HAP-1 (cell line): ENCODE data around the gene LTBP2.

Experiments used
- DNase-seq, 2 experiments: peaks; one replicate each; pipeline ENCODE4 v3.0.0-alpha.2; 2016 to 2020; ENCODE audit warnings: low spot score in 2 of 2
- H3K27me3 ChIP-seq: fragments of 250-450 bp; sonication (Bioruptor Pico); 2 replicates; pipeline ENCODE4 v1.5.1; 2020; ENCODE audit warnings: low read depth, mild to moderate bottlenecking, moderate library complexity
- H3K36me3 ChIP-seq: fragments of 250-450 bp; sonication (Bioruptor Pico); replicated peaks from 2 replicates; pipeline ENCODE4 v1.5.1; 2020; ENCODE audit warnings: mild to moderate bottlenecking
- H3K4me1 ChIP-seq: fragments of 250-450 bp; sonication (Bioruptor Pico); 2 replicates; pipeline ENCODE4 v1.5.1; 2020; ENCODE audit warnings: mild to moderate bottlenecking
- H3K4me3 ChIP-seq: fragments of 250-450 bp; sonication (Bioruptor Pico); 2 replicates; pipeline ENCODE4 v1.5.1; 2020; ENCODE audit warnings: mild to moderate bottlenecking, moderate library complexity
- H3K9me3 ChIP-seq: fragments of 250-450 bp; sonication (Bioruptor Pico); 2 replicates; pipeline ENCODE4 v1.5.1; 2020; ENCODE audit warnings: mild to moderate bottlenecking, moderate library complexity
- in situ Hi-C: fragments of 300-500 bp; cut with MboI; formaldehyde crosslinking; loops from 3 replicates; pipeline ENCODE4 v1.14.3; 2020; ENCODE audit warnings: low sequenced_read_pairs, inconsistent platforms, mixed read lengths

Gene LTBP2

DNA sequence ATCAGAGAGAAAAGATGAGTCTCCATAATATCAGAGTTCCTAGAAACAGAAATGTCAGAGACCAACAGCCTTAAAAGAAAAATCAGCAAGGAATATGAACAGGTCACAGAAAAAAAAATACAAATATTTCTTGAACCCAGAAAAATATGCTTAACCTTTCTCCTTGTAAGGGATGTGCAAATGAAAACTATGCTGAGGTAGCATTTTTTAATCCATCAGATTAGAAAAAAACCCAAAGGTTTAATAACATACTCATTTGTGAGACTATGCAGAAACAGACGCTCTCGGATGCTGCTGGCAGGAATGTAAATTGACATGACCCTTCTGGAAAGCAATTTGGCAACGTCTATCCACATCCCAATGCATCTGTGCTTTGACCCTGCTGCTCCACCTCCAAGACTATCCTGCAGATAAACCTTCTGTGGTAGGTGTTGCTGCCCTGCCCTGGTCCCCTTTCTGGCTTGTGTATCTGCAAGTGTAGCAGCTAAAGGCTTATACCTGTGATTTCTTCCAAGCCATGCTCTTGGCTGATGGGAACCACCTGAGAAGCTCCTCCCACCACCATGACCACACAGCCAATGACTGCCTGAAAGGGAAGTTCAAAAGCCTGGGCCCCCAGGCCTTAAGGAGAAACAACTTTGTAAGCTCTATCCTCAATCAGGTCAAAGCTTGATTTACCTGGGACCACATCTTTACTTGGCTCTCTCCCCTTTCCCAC, 49.4 kb downstream of the LTBP2 start:
- no peaks in the 10 kb centered on the region; the same call in 1 of the 2 replicates for H3K4me1 ChIP-seq
- in situ Hi-C loops, result no loop called here
- peaks cover 8% of the 10 kb centered on the region; the same call in 1 of the 2 replicates for H3K27me3 ChIP-seq
- H3K9me3 ChIP-seq, result no peaks in the 10 kb centered on the region
- no peaks in the 10 kb centered on the region for H3K36me3 ChIP-seq
- H3K4me3 ChIP-seq, result no peak overlapping the region
- DNase-seq, result no peak

GRCh38 chr14:74558655-74559054, 53.4 kb downstream of the LTBP2 start:
- Histone ChIP-seq H3K27me3 (peaks cover 8% of the 10 kb centered on the region; the same call in 1 of the 2 replicates), H3K36me3 (no peaks in the 10 kb centered on the region), H3K4me1 (no peaks in the 10 kb centered on the region; the same call in 1 of the 2 replicates), H3K9me3 (no peaks in the 10 kb centered on the region), H3K4me3 (no peak overlapping the region)
- no peak for DNase-seq
- in situ Hi-C loops, result no loop called here

DNA sequence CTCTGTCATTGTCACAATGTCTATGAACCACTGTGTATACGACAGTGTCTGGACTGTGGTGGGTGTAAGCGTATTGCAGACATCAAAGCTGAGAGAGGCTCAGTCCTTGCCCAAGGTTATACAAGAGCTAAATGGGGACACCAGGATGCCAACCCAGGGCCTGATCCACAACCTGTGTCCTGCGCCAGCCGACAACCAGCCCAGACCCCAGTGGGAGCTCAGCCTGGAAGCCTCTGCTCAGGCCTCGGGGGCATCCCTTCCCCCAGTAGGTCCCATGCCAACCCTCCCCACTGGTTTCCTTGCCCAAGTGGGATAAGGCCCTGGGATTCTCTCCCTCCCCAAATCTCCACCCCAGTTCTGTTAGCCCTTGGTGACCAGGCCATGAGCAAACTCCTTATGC, 54.3 kb downstream of the LTBP2 start:
- no peak for DNase-seq
- Histone ChIP-seq H3K4me3 (no peak overlapping the region), H3K4me1 (no peaks in the 10 kb centered on the region), H3K9me3 (no peaks in the 10 kb centered on the region), H3K36me3 (no peaks in the 10 kb centered on the region), H3K27me3 (peaks cover 8% of the 10 kb centered on the region; the same call in 1 of the 2 replicates)
- in situ Hi-C loops, result no loop called here

DNA sequence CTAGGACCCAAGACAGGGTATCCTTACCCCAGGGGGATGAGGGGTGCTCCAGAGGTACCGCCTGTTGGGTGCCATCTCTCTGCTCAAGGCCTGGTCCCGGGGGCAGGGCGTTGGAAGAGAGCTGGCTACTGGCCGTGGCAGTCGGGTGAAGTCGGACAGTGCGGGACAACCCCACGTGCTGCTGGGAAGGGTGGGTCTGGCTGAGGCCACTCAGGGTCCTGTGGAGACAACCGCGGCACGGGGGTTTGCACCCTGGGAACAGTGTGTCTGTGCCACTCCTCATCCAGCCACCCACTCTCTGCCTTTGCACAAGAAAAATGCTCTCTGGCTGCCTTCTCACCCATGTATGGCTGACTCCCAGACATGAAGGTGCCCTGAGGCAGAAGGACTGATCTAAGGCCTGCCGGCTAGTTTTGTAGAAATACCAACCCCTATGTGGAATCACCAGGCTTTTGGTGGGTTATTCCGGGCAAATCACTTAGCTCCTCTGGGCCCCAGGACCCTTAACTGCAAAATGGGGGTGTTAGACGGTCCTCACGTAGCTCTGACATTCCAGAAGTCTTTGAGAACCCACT, 56.5 kb downstream of the LTBP2 start:
- in situ Hi-C loops, result no loop called here
- no peaks in the 10 kb centered on the region for H3K4me1 ChIP-seq
- H3K36me3 ChIP-seq, result no peaks in the 10 kb centered on the region
- no peak for DNase-seq
- H3K27me3 ChIP-seq, result no peaks in the 10 kb centered on the region
- no peak overlapping the region for H3K4me3 ChIP-seq
- H3K9me3 ChIP-seq, result no peaks in the 10 kb centered on the region

- no peaks in the 10 kb centered on the region for H3K4me1 ChIP-seq
- DNase-seq, result no peak
- in situ Hi-C loops, result no loop called here
Measured at GRCh38 chr14:74554742-74555362, 57.2 kb downstream of the LTBP2 start.

DNA sequence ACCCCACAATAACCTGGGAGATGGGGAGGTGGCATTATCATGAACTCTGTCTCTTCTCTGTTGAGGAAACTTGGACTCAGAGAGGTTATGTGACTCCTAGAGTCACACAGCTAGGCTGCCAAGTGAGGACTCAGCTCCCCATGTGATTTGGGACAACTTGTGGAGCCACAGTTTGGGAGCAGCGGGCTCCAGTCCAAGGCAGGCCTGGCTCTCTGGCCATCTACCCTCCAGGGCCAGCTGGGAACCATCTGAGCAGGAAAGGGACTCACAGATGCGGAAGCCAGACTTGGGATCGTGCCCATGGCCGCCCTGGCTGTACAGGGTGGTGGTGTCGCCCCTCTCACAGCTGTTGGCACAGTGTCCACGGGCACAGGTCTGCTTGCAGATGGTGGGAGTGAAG, 59.4 kb downstream of the LTBP2 start:
- no peaks in the 10 kb centered on the region for H3K4me1 ChIP-seq
- no peaks in the 10 kb centered on the region for H3K27me3 ChIP-seq
- no peaks in the 10 kb centered on the region for H3K36me3 ChIP-seq
- in situ Hi-C loops, result no loop called here
- H3K4me3 ChIP-seq, result no peak overlapping the region
- no peak for DNase-seq
- H3K9me3 ChIP-seq, result no peaks in the 10 kb centered on the region

More at GRCh38 chr14:74554742-74555362, 57.2 kb downstream of the LTBP2 start:
- H3K27me3 ChIP-seq, result no peaks in the 10 kb centered on the region
- no peak overlapping the region for H3K4me3 ChIP-seq
- no peaks in the 10 kb centered on the region for H3K36me3 ChIP-seq
- H3K9me3 ChIP-seq, result no peaks in the 10 kb centered on the region

DNA sequence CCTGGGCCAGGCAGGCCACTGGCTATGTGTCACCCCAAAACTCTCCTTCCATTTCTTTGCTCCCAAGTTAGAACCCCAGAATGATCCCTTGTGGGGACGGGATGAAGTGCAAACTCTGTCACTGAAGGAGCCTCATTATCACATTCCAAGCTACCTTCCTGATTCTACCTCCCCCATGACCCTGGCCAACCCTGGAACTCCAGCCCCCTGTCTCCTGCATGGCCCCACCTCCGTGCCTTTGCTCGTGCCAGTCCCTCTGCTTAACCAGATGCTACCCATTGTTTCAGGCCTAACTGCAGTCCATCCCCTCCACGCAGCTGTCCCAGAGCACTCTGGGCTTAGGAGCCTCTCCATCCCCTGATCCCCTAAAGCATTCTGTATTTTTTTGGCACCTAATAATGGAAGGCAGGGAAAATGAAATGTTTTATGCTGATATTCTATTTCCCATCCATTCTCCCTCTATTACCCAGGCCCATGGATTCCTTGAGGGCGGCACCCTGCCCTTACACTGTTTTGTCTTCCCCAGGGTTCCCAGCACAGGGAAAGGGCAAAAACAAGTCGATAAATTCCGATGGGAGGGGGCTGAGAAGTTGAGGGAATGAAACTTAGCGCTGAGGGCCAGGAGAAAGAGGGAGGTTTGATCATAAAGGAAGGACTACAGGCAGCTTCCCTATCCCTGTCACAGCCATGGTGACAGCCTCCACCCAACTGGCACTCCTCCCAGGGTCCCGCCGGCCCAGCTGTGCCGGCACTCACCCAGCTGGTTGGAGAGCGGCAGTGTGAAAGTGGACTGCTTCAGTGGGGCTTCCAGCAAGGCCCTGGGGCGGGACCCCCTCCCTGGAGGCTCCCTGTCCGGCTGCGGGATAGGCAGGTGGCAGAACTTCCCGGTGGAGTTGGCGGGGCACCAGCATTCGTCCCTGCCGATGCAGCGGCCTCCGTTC, 60.3 kb downstream of the LTBP2 start:
- Histone ChIP-seq H3K4me3 (no peak overlapping the region), H3K27me3 (no peaks in the 10 kb centered on the region), H3K9me3 (no peaks in the 10 kb centered on the region), H3K36me3 (no peaks in the 10 kb centered on the region), H3K4me1 (no peaks in the 10 kb centered on the region)
- in situ Hi-C loops, result no loop called here
- DNase-seq, result no peak

GRCh38 chr14:74551001-74551400, 61.0 kb downstream of the LTBP2 start:
- Histone ChIP-seq H3K4me1 (no peaks in the 10 kb centered on the region), H3K27me3 (no peaks in the 10 kb centered on the region), H3K9me3 (no peaks in the 10 kb centered on the region), H3K4me3 (no peak overlapping the region), H3K36me3 (no peaks in the 10 kb centered on the region)
- DNase-seq, result no peak
- in situ Hi-C loops, result no loop called here

DNA sequence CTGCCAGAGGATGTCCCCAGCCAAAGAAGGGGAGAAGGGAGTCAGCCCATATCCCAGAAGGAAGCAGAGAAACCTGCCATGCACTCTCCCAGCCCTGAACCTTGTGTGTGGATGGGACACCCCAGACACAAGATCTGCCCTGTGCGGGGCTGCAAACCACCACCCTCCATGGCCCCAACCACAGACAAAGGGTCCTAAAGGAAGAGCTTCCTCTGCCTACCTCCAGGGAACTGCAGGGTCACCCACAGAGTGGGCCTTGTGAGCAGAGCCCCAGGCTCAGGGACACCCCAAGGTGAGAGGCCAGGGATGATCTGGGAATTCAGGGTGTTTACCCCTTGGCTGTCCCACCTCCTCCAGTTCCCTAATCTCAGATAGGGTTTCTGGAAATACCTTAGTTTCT, 62.0 kb downstream of the LTBP2 start:
- no peak overlapping the region for H3K4me3 ChIP-seq
- H3K27me3 ChIP-seq, result no peaks in the 10 kb centered on the region
- H3K4me1 ChIP-seq, result no peaks in the 10 kb centered on the region
- no peaks in the 10 kb centered on the region for H3K36me3 ChIP-seq
- in situ Hi-C loops, result no loop called here
- DNase-seq, result no peak
- H3K9me3 ChIP-seq, result no peaks in the 10 kb centered on the region

- Histone ChIP-seq H3K4me3 (no peak overlapping the region), H3K27me3 (no peaks in the 10 kb centered on the region; the same call in 1 of the 2 replicates), H3K36me3 (no peaks in the 10 kb centered on the region), H3K9me3 (no peaks in the 10 kb centered on the region), H3K4me1 (no peaks in the 10 kb centered on the region)
- no peak for DNase-seq
- in situ Hi-C loops, result no loop called here
Measured at GRCh38 chr14:74549588-74549987, 62.4 kb downstream of the LTBP2 start.

GRCh38 chr14:74548881-74549280, 63.2 kb downstream of the LTBP2 start:
- DNase-seq, result no peak
- Histone ChIP-seq H3K27me3 (peaks cover 6% of the 10 kb centered on the region), H3K4me1 (no peaks in the 10 kb centered on the region), H3K4me3 (no peak overlapping the region), H3K9me3 (no peaks in the 10 kb centered on the region), H3K36me3 (no peaks in the 10 kb centered on the region)
- in situ Hi-C loops, result no loop called here

- Histone ChIP-seq H3K4me1 (no peaks in the 10 kb centered on the region), H3K4me3 (no peak overlapping the region), H3K36me3 (no peaks in the 10 kb centered on the region), H3K9me3 (no peaks in the 10 kb centered on the region), H3K27me3 (peaks cover 10% of the 10 kb centered on the region)
- in situ Hi-C loops, result no loop called here
- no peak for DNase-seq
Measured at GRCh38 chr14:74547331-74547927, 64.6 kb downstream of the LTBP2 start.

DNA sequence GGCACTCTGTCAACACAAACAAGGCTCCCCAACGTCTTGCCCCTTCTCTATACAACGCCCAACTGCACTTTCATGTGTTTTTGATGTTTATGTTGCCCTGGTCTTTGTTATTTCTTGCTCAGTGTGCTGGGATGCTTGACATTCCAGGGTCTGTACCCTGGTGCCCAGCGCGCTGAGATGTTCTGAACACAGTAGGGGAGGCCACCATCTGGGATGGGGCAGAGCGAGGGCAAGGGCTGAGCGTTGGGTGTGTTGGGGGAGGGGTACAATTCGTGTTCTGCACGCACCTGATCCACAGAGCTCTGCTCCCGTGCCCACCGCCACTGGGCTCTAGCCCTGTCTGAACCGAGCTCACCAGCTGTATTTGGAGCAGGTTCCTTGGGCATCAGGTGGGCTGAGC, 65.6 kb downstream of the LTBP2 start:
- H3K4me1 ChIP-seq, result no peaks in the 10 kb centered on the region
- no peak overlapping the region for H3K4me3 ChIP-seq
- in situ Hi-C loops, result no loop called here
- H3K27me3 ChIP-seq, result peaks cover 16% of the 10 kb centered on the region
- no peak for DNase-seq
- no peaks in the 10 kb centered on the region for H3K36me3 ChIP-seq
- H3K9me3 ChIP-seq, result no peaks in the 10 kb centered on the region
